B cell (primary cell): Measurements from ENCODE around the gene JARID2.

ENCODE experiments used
- EZH2 ChIP-seq: IDR thresholded peaks from 2 replicates; pipeline ENCODE4 v1.6.1; 2012; ENCODE audit warnings: borderline replicate concordance, low read depth, mild to moderate bottlenecking, moderate library complexity, low read length; ENCODE audit not compliant: insufficient read depth, poor library complexity, severe bottlenecking
- TF ChIP-seq, protein P1 (sequence below): fragments of 200-600 bp; IDR thresholded peaks from one replicate; pipeline ENCODE4 v1.8.0; 2022; ENCODE audit warnings: antibody characterized with exemption, mild to moderate bottlenecking

DNA sequence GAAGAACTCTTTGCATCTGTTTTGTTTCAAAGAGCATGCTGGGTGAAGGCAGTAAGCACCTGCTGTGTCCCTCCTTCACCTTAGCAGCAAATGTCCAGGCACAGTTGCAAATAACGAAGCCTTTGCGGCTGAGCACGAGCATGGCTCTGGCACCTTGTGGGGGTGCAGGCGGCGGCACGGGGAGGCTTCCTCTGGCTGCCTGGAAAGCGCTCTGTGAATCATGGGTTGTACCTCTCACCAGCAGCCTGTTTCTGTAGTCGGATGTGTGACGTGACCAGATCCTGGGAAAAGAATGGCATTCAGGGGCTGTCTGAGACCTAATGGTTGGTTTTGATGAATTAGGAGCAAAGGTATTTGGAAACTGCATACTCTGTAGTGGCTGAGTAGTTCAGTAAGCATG is 272.2 kb downstream of the JARID2 start:
- TF ChIP-seq, protein P1, sequence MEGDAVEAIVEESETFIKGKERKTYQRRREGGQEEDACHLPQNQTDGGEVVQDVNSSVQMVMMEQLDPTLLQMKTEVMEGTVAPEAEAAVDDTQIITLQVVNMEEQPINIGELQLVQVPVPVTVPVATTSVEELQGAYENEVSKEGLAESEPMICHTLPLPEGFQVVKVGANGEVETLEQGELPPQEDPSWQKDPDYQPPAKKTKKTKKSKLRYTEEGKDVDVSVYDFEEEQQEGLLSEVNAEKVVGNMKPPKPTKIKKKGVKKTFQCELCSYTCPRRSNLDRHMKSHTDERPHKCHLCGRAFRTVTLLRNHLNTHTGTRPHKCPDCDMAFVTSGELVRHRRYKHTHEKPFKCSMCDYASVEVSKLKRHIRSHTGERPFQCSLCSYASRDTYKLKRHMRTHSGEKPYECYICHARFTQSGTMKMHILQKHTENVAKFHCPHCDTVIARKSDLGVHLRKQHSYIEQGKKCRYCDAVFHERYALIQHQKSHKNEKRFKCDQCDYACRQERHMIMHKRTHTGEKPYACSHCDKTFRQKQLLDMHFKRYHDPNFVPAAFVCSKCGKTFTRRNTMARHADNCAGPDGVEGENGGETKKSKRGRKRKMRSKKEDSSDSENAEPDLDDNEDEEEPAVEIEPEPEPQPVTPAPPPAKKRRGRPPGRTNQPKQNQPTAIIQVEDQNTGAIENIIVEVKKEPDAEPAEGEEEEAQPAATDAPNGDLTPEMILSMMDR = no peak
- no peak for TF ChIP-seq EZH2
